ENCODE measurements around the gene HIPK3. TPM values are rescaled to one million over a fixed set of nuclear protein-coding genes. Genes with fewer than 3 reads are reported as not detected.
"Not testable (repeated sequence)": the region's sequence is repeated elsewhere in the genome, so short reads cannot be mapped to it uniquely, and the experiment has no call there.

The HIPK3 gene
- polyA plus RNA-seq, 1 donor (not counting 4 experiments of a cell fraction or from before 2014, with no cell fraction given), result 37.3 TPM

- dilution Hi-C loops (cut with MboI; ENCODE audit: extremely low pct_ligation_motif_present, low sequenced_read_pairs), result no loop called here
- H3K4me3 ChIP-seq (ENCODE audit: control insufficient read depth in 2 of 3, extremely low read depth in 1 of 3, insufficient read depth in 2 of 3, low read depth in 1 of 3, low read length in 3 of 3), result no peak overlapping the region
- no peaks in the 10 kb centered on the region for H3K9me1 ChIP-seq (ENCODE audit: control insufficient read depth, extremely low read depth, insufficient read depth, low read length)
- TF ChIP-seq EZH2 (IDR thresholded peaks at IDR 0.05; ENCODE audit: low read length) (no peak), CTCF (optimal IDR thresholded peaks at IDR 0.05 in 1 of 3, IDR thresholded peaks at IDR 0.05 in 1 of 3, conservative IDR thresholded peaks at IDR 0.05 in 1 of 3; ENCODE audit: extremely low read depth in 1 of 3, insufficient read depth in 2 of 3, low read length in 3 of 3) (no peak)
- FAIRE-seq (no peak), DNase-seq (ENCODE audit: low read depth, low spot score) (no peak)
- H3K27me3 ChIP-seq (ENCODE audit: control insufficient read depth, extremely low read depth, insufficient read depth, low read length), result no peaks in the 10 kb centered on the region
- no peak overlapping the region for H3K4me2 ChIP-seq (ENCODE audit: control insufficient read depth, extremely low read depth, insufficient read depth, low read depth, low read length)
- H3K9me3 ChIP-seq (ENCODE audit: control insufficient read depth, low read depth, low read length), result no peaks in the 10 kb centered on the region
- no peak overlapping the region for H3K27ac ChIP-seq (ENCODE audit: control insufficient read depth, insufficient read depth, low read length)
- H3K4me1 ChIP-seq (ENCODE audit: control insufficient read depth, extremely low read depth, insufficient read depth, low read length), result peaks cover 2% of the 10 kb centered on the region
- H3K9ac ChIP-seq (ENCODE audit: control insufficient read depth, extremely low read depth, insufficient read depth, low read length), result no peak overlapping the region
- no peaks in the 10 kb centered on the region for H3K79me2 ChIP-seq (ENCODE audit: control insufficient read depth, insufficient read depth, low read length)
- no peak overlapping the region for H2AFZ ChIP-seq (ENCODE audit: control insufficient read depth, low read length)
- H4K20me1 ChIP-seq (ENCODE audit: control insufficient read depth, extremely low read depth, insufficient read depth, low read length), result no peaks in the 10 kb centered on the region
- H3K36me3 ChIP-seq (ENCODE audit: control insufficient read depth in 2 of 2, extremely low read depth in 1 of 2, insufficient read depth in 2 of 2, low read length in 2 of 2), result no peaks in the 10 kb centered on the region
Observed at GRCh38 chr11:33366918-33367317, 109.7 kb downstream of the HIPK3 start.

- FAIRE-seq; H3K4me2 ChIP-seq (ENCODE audit: control insufficient read depth, extremely low read depth, insufficient read depth, low read depth, low read length); H3K4me3 ChIP-seq (ENCODE audit: control insufficient read depth in 2 of 3, extremely low read depth in 1 of 3, insufficient read depth in 2 of 3, low read depth in 1 of 3, low read length in 3 of 3); H3K36me3 ChIP-seq (ENCODE audit: control insufficient read depth in 2 of 2, extremely low read depth in 1 of 2, insufficient read depth in 2 of 2, low read length in 2 of 2); H4K20me1 ChIP-seq (ENCODE audit: control insufficient read depth, extremely low read depth, insufficient read depth, low read length); DNase-seq (ENCODE audit: low read depth, low spot score); H2AFZ ChIP-seq (ENCODE audit: control insufficient read depth, low read length); dilution Hi-C loops (cut with MboI; ENCODE audit: extremely low pct_ligation_motif_present, low sequenced_read_pairs); H3K27me3 ChIP-seq (ENCODE audit: control insufficient read depth, extremely low read depth, insufficient read depth, low read length); H3K27ac ChIP-seq (ENCODE audit: control insufficient read depth, insufficient read depth, low read length); H3K9ac ChIP-seq (ENCODE audit: control insufficient read depth, extremely low read depth, insufficient read depth, low read length); H3K79me2 ChIP-seq (ENCODE audit: control insufficient read depth, insufficient read depth, low read length); H3K9me3 ChIP-seq (ENCODE audit: control insufficient read depth, low read depth, low read length); H3K9me1 ChIP-seq (ENCODE audit: control insufficient read depth, extremely low read depth, insufficient read depth, low read length): not testable (repeated sequence)
- peaks cover 12% of the 10 kb centered on the region for H3K4me1 ChIP-seq (ENCODE audit: control insufficient read depth, extremely low read depth, insufficient read depth, low read length)
Observed at GRCh38 chr11:33368475-33368874, 111.3 kb downstream of the HIPK3 start.

GRCh38 chr11:33368931-33369330, 111.8 kb downstream of the HIPK3 start:
- peaks cover 14% of the 10 kb centered on the region for H3K4me1 ChIP-seq (ENCODE audit: control insufficient read depth, extremely low read depth, insufficient read depth, low read length)
- no peaks in the 10 kb centered on the region for H4K20me1 ChIP-seq (ENCODE audit: control insufficient read depth, extremely low read depth, insufficient read depth, low read length)
- H2AFZ ChIP-seq (ENCODE audit: control insufficient read depth, low read length), result no peak overlapping the region
- no peaks in the 10 kb centered on the region for H3K9me1 ChIP-seq (ENCODE audit: control insufficient read depth, extremely low read depth, insufficient read depth, low read length)
- no peaks in the 10 kb centered on the region for H3K79me2 ChIP-seq (ENCODE audit: control insufficient read depth, insufficient read depth, low read length)
- dilution Hi-C loops (cut with MboI; ENCODE audit: extremely low pct_ligation_motif_present, low sequenced_read_pairs), result no loop called here
- no peaks in the 10 kb centered on the region for H3K27me3 ChIP-seq (ENCODE audit: control insufficient read depth, extremely low read depth, insufficient read depth, low read length)
- no peak overlapping the region for H3K4me2 ChIP-seq (ENCODE audit: control insufficient read depth, extremely low read depth, insufficient read depth, low read depth, low read length)
- FAIRE-seq (no peak), DNase-seq (ENCODE audit: low read depth, low spot score) (no peak)
- H3K9ac ChIP-seq (ENCODE audit: control insufficient read depth, extremely low read depth, insufficient read depth, low read length), result no peak overlapping the region
- no peaks in the 10 kb centered on the region for H3K36me3 ChIP-seq (ENCODE audit: control insufficient read depth in 2 of 2, extremely low read depth in 1 of 2, insufficient read depth in 2 of 2, low read length in 2 of 2)
- no peaks in the 10 kb centered on the region for H3K9me3 ChIP-seq (ENCODE audit: control insufficient read depth, low read depth, low read length)
- no peak overlapping the region for H3K4me3 ChIP-seq (ENCODE audit: control insufficient read depth in 2 of 3, extremely low read depth in 1 of 3, insufficient read depth in 2 of 3, low read depth in 1 of 3, low read length in 3 of 3)
- H3K27ac ChIP-seq (ENCODE audit: control insufficient read depth, insufficient read depth, low read length), result no peak overlapping the region
- TF ChIP-seq EZH2 (IDR thresholded peaks at IDR 0.05; ENCODE audit: low read length) (no peak), CTCF (optimal IDR thresholded peaks at IDR 0.05 in 1 of 3, IDR thresholded peaks at IDR 0.05 in 1 of 3, conservative IDR thresholded peaks at IDR 0.05 in 1 of 3; ENCODE audit: extremely low read depth in 1 of 3, insufficient read depth in 2 of 3, low read length in 3 of 3) (no peak)

Data from keratinocyte (primary cell).